ENCODE data around the gene CIPC. TPM values are rescaled to one million over a fixed set of nuclear protein-coding genes. Genes with fewer than 3 reads are reported as not detected.

The CIPC gene
- total and polyA plus RNA-seq, 2 of the 13 experiments (the other 11 are each of a cell fraction or from before 2014, with no cell fraction given), result 7.6 to 13.9 TPM

GRCh38 chr14:77133720-77134338, 35.8 kb downstream of the CIPC start (continued):
- TF ChIP-seq FOXA1 (IDR thresholded peaks at IDR 0.05), result no peak
- 0 out of 2 replicates have a peak, but pooled peaks have one; percentile 9 for TF ChIP-seq FOXA1 (CRISPR knock-in tag; IDR thresholded peaks at IDR 0.05)
- TF ChIP-seq ZFP1 (CRISPR knock-in tag; IDR thresholded peaks at IDR 0.05), result 0 out of 2 replicates have a peak, but pooled peaks have one; percentile 39
- TF ChIP-seq ZBTB7B (CRISPR knock-in tag; IDR thresholded peaks at IDR 0.05), result no peak
- TF ChIP-seq, protein P1, sequence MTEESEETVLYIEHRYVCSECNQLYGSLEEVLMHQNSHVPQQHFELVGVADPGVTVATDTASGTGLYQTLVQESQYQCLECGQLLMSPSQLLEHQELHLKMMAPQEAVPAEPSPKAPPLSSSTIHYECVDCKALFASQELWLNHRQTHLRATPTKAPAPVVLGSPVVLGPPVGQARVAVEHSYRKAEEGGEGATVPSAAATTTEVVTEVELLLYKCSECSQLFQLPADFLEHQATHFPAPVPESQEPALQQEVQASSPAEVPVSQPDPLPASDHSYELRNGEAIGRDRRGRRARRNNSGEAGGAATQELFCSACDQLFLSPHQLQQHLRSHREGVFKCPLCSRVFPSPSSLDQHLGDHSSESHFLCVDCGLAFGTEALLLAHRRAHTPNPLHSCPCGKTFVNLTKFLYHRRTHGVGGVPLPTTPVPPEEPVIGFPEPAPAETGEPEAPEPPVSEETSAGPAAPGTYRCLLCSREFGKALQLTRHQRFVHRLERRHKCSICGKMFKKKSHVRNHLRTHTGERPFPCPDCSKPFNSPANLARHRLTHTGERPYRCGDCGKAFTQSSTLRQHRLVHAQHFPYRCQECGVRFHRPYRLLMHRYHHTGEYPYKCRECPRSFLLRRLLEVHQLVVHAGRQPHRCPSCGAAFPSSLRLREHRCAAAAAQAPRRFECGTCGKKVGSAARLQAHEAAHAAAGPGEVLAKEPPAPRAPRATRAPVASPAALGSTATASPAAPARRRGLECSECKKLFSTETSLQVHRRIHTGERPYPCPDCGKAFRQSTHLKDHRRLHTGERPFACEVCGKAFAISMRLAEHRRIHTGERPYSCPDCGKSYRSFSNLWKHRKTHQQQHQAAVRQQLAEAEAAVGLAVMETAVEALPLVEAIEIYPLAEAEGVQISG (CRISPR knock-in tag; IDR thresholded peaks at IDR 0.05), result peak; percentile 70
- peak; percentile 90 for TF ChIP-seq ERF (CRISPR knock-in tag; IDR thresholded peaks at IDR 0.05)
- peak; percentile 88; the same call in 1 of the 2 replicates for TF ChIP-seq ZNF124 (CRISPR knock-in tag; IDR thresholded peaks at IDR 0.05)
- no peak for TF ChIP-seq PHF5A (CRISPR knock-in tag; IDR thresholded peaks at IDR 0.05; ENCODE audit: low read depth, unreplicated experiment)
- TF ChIP-seq ZNF749 (CRISPR knock-in tag; IDR thresholded peaks at IDR 0.05; ENCODE audit: borderline replicate concordance), result peak; percentile 50; the same call in 1 of the 2 replicates
- TF ChIP-seq, protein P2, sequence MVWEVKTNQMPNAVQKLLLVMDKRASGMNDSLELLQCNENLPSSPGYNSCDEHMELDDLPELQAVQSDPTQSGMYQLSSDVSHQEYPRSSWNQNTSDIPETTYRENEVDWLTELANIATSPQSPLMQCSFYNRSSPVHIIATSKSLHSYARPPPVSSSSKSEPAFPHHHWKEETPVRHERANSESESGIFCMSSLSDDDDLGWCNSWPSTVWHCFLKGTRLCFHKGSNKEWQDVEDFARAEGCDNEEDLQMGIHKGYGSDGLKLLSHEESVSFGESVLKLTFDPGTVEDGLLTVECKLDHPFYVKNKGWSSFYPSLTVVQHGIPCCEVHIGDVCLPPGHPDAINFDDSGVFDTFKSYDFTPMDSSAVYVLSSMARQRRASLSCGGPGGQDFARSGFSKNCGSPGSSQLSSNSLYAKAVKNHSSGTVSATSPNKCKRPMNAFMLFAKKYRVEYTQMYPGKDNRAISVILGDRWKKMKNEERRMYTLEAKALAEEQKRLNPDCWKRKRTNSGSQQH (CRISPR knock-in tag; IDR thresholded peaks at IDR 0.05; ENCODE audit: low read depth), result 0 out of 2 replicates have a peak, but pooled peaks have one; percentile 59
- peak; percentile 54; the same call in 1 of the 2 replicates for TF ChIP-seq GATAD1 (CRISPR knock-in tag; IDR thresholded peaks at IDR 0.05)
- TF ChIP-seq, protein P3, sequence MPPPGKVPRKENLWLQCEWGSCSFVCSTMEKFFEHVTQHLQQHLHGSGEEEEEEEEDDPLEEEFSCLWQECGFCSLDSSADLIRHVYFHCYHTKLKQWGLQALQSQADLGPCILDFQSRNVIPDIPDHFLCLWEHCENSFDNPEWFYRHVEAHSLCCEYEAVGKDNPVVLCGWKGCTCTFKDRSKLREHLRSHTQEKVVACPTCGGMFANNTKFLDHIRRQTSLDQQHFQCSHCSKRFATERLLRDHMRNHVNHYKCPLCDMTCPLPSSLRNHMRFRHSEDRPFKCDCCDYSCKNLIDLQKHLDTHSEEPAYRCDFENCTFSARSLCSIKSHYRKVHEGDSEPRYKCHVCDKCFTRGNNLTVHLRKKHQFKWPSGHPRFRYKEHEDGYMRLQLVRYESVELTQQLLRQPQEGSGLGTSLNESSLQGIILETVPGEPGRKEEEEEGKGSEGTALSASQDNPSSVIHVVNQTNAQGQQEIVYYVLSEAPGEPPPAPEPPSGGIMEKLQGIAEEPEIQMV (CRISPR knock-in tag; IDR thresholded peaks at IDR 0.05; ENCODE audit: low read depth), result 0 out of 2 replicates have a peak, but pooled peaks have one; percentile 34
- 0 out of 2 replicates have a peak, but pooled peaks have one; percentile 36 for TF ChIP-seq PATZ1 (CRISPR knock-in tag; IDR thresholded peaks at IDR 0.05)
- no peak for TF ChIP-seq MLLT10 (CRISPR knock-in tag; IDR thresholded peaks at IDR 0.05)
- TF ChIP-seq KDM2A (CRISPR knock-in tag; IDR thresholded peaks at IDR 0.05; ENCODE audit: borderline replicate concordance, low read depth), result peak; percentile 61; the same call in 1 of the 2 replicates
- peak; percentile 81; the same call in 1 of the 2 replicates for TF ChIP-seq ZNF792 (CRISPR knock-in tag; IDR thresholded peaks at IDR 0.05)
- TF ChIP-seq, protein P4, sequence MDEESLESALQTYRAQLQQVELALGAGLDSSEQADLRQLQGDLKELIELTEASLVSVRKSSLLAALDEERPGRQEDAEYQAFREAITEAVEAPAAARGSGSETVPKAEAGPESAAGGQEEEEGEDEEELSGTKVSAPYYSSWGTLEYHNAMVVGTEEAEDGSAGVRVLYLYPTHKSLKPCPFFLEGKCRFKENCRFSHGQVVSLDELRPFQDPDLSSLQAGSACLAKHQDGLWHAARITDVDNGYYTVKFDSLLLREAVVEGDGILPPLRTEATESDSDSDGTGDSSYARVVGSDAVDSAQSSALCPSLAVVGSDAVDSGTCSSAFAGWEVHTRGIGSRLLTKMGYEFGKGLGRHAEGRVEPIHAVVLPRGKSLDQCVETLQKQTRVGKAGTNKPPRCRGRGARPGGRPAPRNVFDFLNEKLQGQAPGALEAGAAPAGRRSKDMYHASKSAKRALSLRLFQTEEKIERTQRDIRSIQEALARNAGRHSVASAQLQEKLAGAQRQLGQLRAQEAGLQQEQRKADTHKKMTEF (CRISPR knock-in tag; IDR thresholded peaks at IDR 0.05), result peak; percentile 40; the same call in 1 of the 2 replicates
- TF ChIP-seq ZNF563 (CRISPR knock-in tag; IDR thresholded peaks at IDR 0.05), result peak; percentile 62; the same call in 1 of the 2 replicates
- 0 out of 2 replicates have a peak, but pooled peaks have one; percentile 53 for TF ChIP-seq AHR (CRISPR knock-in tag; IDR thresholded peaks at IDR 0.05)
